DOHH2 (cell line): Measurements from ENCODE around the gene GAPDHS.

Source experiments
- EZH2phosphoT487 ChIP-seq: fragments of 200-600 bp; sonication (generic); IDR thresholded peaks from 2 replicates; pipeline ENCODE4 v1.6.1; 2017; ENCODE audit warnings: borderline replicate concordance, mild to moderate bottlenecking, antibody characterized with exemption, low read length, moderate library complexity, mixed read lengths
- TF ChIP-seq, protein P1 (sequence below): fragments of 200-600 bp; sonication (generic); IDR thresholded peaks from one replicate; pipeline ENCODE4 v1.5.1; 2014; ENCODE audit warnings: antibody characterized with exemption, mild to moderate bottlenecking, low read depth, low read length; ENCODE audit not compliant: poor library complexity, severe bottlenecking

DNA sequence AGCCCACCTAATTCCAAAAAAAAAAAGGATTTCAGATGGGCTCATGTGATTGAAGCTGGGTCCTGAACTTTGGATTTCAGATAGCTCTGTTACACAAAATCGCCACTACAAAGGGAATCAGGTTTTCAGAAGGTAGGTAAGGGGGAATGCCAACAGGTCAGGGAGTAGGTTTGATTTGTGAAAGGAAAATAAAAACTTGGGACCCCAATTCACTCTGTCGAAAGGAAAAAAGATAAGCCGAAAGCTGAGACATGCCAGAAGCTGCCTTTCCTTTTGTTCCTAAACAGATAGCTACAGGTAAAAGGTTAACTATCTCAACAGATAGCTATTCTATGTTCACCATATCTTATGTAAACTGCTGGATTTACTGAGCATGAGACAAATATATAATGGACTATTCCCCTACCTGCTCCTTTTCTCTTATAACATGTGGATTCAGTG, 47.0 kb upstream of the GAPDHS start:
- TF ChIP-seq, protein P1, sequence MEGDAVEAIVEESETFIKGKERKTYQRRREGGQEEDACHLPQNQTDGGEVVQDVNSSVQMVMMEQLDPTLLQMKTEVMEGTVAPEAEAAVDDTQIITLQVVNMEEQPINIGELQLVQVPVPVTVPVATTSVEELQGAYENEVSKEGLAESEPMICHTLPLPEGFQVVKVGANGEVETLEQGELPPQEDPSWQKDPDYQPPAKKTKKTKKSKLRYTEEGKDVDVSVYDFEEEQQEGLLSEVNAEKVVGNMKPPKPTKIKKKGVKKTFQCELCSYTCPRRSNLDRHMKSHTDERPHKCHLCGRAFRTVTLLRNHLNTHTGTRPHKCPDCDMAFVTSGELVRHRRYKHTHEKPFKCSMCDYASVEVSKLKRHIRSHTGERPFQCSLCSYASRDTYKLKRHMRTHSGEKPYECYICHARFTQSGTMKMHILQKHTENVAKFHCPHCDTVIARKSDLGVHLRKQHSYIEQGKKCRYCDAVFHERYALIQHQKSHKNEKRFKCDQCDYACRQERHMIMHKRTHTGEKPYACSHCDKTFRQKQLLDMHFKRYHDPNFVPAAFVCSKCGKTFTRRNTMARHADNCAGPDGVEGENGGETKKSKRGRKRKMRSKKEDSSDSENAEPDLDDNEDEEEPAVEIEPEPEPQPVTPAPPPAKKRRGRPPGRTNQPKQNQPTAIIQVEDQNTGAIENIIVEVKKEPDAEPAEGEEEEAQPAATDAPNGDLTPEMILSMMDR: no peak
- no peak for TF ChIP-seq EZH2phosphoT487
